ENCODE results near the gene PRDM1.

PRDM1 gene

GRCh38 chr6:106126482-106126881 is 40.3 kb downstream of the PRDM1 start:
- H3K4me3 Mint-ChIP-seq = peak overlapping the region in 1 of 2 donors; percentile 24
- H3K4me1 Mint-ChIP-seq = peaks cover 54% of the 10 kb centered on the region
- ATAC-seq (no peak), DNase-seq (no peak)
- peaks cover 40% of the 10 kb centered on the region for H3K27me3 Mint-ChIP-seq
- H3K9me3 Mint-ChIP-seq = no peaks in the 10 kb centered on the region
- H3K27ac Mint-ChIP-seq = no peak overlapping the region

DNA sequence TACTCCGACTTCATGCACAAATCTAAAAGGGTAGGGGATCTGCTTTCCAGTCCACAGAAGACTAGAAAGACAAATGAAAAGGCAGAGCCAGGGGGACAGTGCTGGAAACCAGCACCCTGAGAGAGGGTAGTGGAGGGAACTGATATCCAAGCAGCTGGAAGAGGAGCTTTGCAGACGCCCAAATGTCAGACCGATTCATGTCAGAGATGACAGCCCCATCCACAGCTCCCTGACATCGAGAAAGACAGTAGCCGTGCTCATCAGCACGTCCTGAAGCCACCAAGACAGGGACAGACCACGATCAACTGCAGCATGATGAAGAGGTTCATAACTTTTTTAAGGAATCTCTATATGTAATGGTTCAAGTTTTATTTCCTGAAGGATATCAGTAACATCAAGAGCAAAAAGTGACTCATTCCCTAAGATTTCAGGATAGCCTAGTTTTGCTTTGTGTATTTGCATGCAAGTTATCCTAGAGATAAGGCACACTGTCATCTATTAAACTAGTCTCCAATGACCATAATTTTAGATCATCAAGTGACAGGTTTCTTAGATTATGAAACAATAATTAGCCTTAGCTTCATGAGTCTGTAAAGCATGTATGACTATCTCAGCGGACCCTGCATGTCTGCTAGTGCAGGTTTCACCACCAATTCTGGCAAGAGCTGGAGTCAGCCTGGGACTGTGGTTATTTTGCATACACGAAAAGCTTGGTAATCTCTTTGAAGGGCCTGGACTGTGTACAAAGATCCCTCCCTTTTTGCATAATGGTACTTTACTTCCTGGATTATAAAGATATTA is 43.0 kb downstream of the PRDM1 start:
- Mint-ChIP-seq H3K4me3 (no peak overlapping the region), H3K27ac (no peak overlapping the region), H3K9me3 (no peaks in the 10 kb centered on the region), H3K27me3 (peaks cover 30% of the 10 kb centered on the region), H3K4me1 (peaks cover 40% of the 10 kb centered on the region)
- DNase-seq = no peak
- no peak for ATAC-seq

- DNase-seq (no peak), ATAC-seq (no peak)
- H3K27me3 Mint-ChIP-seq = peaks cover 11% of the 10 kb centered on the region
- H3K4me1 Mint-ChIP-seq = peaks cover 25% of the 10 kb centered on the region
- no peak overlapping the region for H3K4me3 Mint-ChIP-seq
- H3K9me3 Mint-ChIP-seq = no peaks in the 10 kb centered on the region
- H3K27ac Mint-ChIP-seq = no peak overlapping the region
These were observed 46.1 kb downstream of the PRDM1 start for GRCh38 chr6:106132153-106132698.

DNA sequence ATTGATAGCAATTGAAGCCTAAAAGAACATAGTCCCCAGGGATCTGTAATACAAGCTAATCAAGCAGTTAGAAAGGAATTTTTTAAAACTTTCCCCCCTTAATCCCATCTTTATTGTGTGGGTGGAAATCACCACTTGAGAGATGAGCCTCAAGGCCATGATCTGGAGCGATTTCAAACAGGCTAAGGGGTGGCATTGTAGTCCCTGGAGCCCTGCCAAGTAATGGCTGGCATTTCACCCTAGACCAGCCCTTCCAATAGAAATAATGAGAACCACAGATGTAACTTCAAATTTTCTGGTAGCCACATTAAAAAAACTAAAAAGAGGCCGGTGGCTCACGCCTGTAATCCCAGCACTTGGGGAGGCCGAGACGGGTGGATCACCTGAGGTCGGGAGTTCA is 46.9 kb downstream of the PRDM1 start:
- Mint-ChIP-seq H3K27ac (no peak overlapping the region), H3K9me3 (no peaks in the 10 kb centered on the region), H3K4me1 (peaks cover 29% of the 10 kb centered on the region), H3K27me3 (peaks cover 11% of the 10 kb centered on the region), H3K4me3 (no peak overlapping the region)
- no peak for ATAC-seq
- no peak for DNase-seq

- ATAC-seq (no peak), DNase-seq (no peak)
- H3K9me3 Mint-ChIP-seq = no peaks in the 10 kb centered on the region
- no peak overlapping the region for H3K4me3 Mint-ChIP-seq
- peaks cover 36% of the 10 kb centered on the region for H3K4me1 Mint-ChIP-seq
- peaks cover under 1% of the 10 kb centered on the region for H3K27me3 Mint-ChIP-seq
- H3K27ac Mint-ChIP-seq = no peak overlapping the region
These were observed 48.1 kb downstream of the PRDM1 start for GRCh38 chr6:106134087-106134770.

- H3K27ac Mint-ChIP-seq = no peak overlapping the region
- H3K27me3 Mint-ChIP-seq = no peaks in the 10 kb centered on the region
- no peaks in the 10 kb centered on the region for H3K9me3 Mint-ChIP-seq
- DNase-seq = no peak
- no peak overlapping the region for H3K4me3 Mint-ChIP-seq
- ATAC-seq = peak; percentile 43
- peaks cover 35% of the 10 kb centered on the region for H3K4me1 Mint-ChIP-seq
These were observed 48.9 kb downstream of the PRDM1 start for GRCh38 chr6:106134906-106135634.

DNA sequence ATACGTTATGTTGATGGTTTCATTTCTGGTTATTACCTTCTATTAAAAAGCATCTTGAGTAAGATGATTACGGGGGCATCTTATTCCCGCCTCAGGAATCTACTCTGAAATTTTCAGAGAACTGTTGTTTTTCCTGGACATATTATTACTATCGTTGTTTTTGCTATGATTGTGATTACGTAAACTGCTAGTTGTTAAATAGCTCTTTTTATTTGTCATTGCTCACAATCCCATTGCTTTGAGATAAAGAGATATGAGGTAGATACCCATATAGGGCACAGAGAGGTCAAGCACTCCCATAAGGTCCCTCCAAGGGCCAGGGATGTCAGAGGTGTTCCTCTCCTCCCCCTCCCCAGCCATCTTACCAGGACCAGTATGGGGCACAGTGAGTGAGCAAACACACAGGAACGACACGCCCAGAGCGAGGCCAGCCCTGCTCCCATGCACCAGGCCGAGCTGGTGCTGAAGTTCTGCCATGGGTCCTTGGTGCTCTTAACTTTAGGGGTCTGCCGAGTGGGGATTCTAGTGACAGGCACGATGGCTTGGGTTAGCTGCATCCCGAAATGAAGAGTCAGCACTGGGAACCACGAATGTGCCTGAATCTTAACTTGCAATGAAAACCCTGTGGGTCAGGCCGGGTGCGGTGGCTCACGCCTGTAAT is 49.9 kb downstream of the PRDM1 start:
- H3K27ac Mint-ChIP-seq = no peak overlapping the region
- no peaks in the 10 kb centered on the region for H3K9me3 Mint-ChIP-seq
- no peaks in the 10 kb centered on the region for H3K27me3 Mint-ChIP-seq
- H3K4me1 Mint-ChIP-seq = peaks cover 40% of the 10 kb centered on the region
- ATAC-seq = no peak
- DNase-seq = no peak
- no peak overlapping the region for H3K4me3 Mint-ChIP-seq

GRCh38 chr6:106136845-106137244 is 50.7 kb downstream of the PRDM1 start:
- Mint-ChIP-seq H3K4me3 (no peak overlapping the region), H3K27me3 (no peaks in the 10 kb centered on the region), H3K9me3 (no peaks in the 10 kb centered on the region), H3K27ac (no peak overlapping the region), H3K4me1 (peaks cover 48% of the 10 kb centered on the region)
- ATAC-seq (no peak), DNase-seq (no peak)

DNA sequence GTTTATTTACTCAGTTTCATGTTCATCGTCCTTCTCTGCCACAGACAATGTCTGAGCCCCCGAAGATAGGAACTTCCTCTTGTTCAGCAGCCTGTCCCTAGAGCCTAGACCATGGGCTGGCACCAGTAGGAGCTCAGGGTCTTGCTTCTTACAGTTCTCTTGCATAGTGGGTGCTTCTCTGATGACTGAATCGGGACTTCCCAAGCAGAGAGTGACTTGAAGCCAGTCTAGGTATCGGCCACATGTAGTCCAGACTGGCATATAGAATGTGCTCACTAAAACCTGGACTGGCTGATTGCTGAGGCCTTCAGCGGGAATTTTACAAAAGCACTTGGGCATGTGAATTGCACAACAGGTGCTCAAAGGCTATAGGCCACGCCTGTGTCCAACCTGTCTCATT is 52.0 kb downstream of the PRDM1 start:
- H3K9me3 Mint-ChIP-seq = no peaks in the 10 kb centered on the region
- H3K27ac Mint-ChIP-seq = no peak overlapping the region
- H3K4me1 Mint-ChIP-seq = peaks cover 61% of the 10 kb centered on the region
- no peak for ATAC-seq
- H3K4me3 Mint-ChIP-seq = no peak overlapping the region
- no peaks in the 10 kb centered on the region for H3K27me3 Mint-ChIP-seq
- DNase-seq = no peak

DNA sequence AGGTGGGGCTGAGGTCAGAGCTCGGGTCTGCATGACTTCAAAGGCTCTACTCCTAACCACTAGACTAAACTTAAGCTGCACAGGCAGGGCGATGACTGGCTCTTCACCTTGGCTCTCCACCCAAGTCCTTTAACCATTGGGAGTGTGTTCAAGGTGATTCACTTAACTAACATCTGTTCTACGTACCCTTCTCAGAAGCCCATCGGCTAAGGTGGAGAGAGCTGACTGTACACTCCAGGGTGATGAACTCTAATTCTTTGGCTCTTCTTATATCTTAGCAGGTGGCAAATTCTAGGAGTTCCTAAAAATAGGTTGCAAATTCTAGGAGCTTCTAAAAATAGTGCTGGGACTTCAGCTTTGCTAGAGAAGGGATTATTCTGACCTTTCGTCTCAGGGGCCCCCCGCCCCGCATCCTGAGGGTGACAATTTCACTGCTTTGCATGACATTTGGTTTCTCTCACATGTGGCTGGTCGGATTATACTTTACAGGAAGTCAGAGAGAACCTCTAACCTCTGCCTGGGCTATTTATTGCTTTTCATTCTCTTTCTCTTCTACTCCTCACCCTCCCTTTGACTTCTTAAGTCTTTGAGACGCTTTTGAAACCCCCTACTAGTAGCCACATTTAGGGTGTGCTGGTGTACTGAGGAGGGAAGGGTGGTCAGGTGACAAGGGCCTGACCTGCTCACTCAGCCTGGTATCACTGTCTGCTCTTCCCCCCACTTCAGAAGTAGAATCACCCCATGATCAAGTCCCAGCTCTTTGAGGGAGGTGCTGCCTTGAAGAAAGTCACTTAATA is 55.5 kb downstream of the PRDM1 start:
- H3K27ac Mint-ChIP-seq = peak overlapping the region; percentile 96
- DNase-seq (peak; percentile 79 to 83), ATAC-seq (peak; percentile 92)
- H3K27me3 Mint-ChIP-seq = no peaks in the 10 kb centered on the region
- H3K4me3 Mint-ChIP-seq = peak overlapping the region; percentile 46 to 55
- H3K4me1 Mint-ChIP-seq = peaks cover 82% of the 10 kb centered on the region
- no peaks in the 10 kb centered on the region for H3K9me3 Mint-ChIP-seq

DNA sequence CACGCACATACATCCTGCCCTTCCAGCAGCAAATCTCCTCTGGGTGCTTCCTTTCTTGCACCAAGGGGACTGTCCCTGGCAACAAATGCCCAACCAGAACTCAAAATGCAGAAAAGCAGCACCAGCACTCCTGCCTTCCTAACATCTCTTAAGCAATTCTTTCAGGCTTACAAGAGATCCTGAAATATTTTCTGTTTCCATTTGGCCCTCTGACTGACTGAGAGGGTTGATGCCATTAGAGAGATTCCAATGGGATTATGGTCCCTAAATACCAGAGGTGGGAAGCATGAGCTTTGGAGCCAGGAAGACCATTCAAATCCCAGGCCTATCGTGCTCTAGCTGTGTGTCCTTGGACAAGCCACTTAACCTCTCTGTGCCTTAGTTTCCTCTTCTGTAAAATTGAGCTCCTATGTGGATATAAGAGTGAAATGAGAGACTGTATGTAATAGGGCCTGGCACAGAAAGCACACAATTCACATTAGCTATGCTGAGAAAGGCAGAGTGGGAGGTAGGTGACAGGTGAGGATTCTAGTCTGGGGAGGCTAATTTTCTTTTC is 56.8 kb downstream of the PRDM1 start:
- Mint-ChIP-seq H3K27ac (peak overlapping the region; percentile 9 to 79), H3K27me3 (no peaks in the 10 kb centered on the region), H3K9me3 (no peaks in the 10 kb centered on the region), H3K4me1 (peaks cover 92% of the 10 kb centered on the region), H3K4me3 (peak overlapping the region; percentile 46 to 54)
- no peak for ATAC-seq
- no peak for DNase-seq

GRCh38 chr6:106143665-106144064 is 57.5 kb downstream of the PRDM1 start:
- Mint-ChIP-seq H3K4me3 (peak overlapping the region; percentile 54 to 68), H3K9me3 (no peaks in the 10 kb centered on the region), H3K27ac (peak overlapping the region; percentile 79 to 92), H3K4me1 (peaks cover 92% of the 10 kb centered on the region), H3K27me3 (no peaks in the 10 kb centered on the region)
- ATAC-seq (no peak), DNase-seq (no peak)

DNA sequence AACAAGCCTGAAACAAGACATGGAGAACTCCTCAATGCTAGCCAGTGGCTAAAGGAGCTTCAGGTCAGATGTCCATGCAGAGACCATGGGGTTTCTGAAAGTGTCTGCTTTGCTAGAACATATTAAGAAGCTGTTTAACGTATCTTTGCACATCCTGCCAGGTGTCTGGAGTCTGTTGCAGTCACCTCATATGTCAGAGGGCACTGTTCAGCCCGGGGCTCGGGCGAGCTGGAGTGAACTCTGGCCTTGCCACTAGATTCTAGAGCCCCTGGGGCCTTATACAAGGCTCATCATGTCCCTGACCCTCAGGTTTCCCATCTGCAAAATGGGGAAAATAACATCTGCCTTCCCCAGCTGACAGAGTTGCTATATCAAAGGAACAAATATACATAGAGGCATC is 59.0 kb downstream of the PRDM1 start:
- Mint-ChIP-seq H3K4me1 (peaks cover 100% of the 10 kb centered on the region), H3K9me3 (no peaks in the 10 kb centered on the region), H3K27me3 (no peaks in the 10 kb centered on the region), H3K27ac (no peak overlapping the region), H3K4me3 (peak overlapping the region in 1 of 2 donors; percentile 18)
- DNase-seq (no peak), ATAC-seq (no peak)

DNA sequence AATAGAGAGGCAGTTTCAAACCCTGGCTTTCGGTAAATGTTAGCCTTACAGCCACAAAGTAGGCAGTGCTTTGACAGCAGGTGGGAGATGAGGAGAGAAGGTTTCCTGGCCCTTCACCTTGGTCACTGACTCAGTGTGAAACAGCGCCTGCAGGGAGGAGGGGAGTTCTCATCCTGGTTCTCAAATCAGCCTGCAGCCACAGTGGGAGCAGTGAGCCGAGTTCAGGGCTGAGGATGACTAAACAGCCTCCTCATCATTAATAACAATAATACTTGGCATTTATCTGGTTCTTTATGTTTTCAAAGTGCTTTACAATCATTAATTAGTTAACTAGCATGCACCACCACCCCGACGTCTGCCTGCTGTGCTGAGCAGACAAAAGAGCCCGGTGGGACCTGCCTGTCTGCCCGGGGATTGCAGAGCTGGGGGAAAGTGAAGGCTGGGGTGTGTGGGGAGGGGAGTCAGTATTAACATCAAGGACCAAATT is 59.6 kb downstream of the PRDM1 start:
- Mint-ChIP-seq H3K27me3 (no peaks in the 10 kb centered on the region), H3K9me3 (no peaks in the 10 kb centered on the region), H3K4me1 (peaks cover 99% of the 10 kb centered on the region), H3K4me3 (no peak overlapping the region), H3K27ac (no peak overlapping the region)
- DNase-seq = peak; percentile 19 to 42
- no peak for ATAC-seq

Measured in stimulated activated naive CD8-positive, alpha-beta T cell treated with anti-CD3 and anti-CD28 coated beads, Interleukin-15, amount 100 ng/mL, for 72 hours (primary cell).